Activated T-cell treated with anti-CD3 and anti-CD28 coated beads for 1 hour (primary cell): ENCODE data around the gene CFP.
A peak's percentile ranks its signal among the peaks of the same experiment; 100 is the strongest.
"Not testable (repeated sequence)": the region's sequence is repeated elsewhere in the genome, so short reads cannot be mapped to it uniquely, and the experiment has no call there.

Source experiments
- DNase-seq: peaks from one replicate; pipeline ENCODE4 v3.0.0-alpha.2; 2020; ENCODE audit warnings: low read depth

Gene CFP

DNA sequence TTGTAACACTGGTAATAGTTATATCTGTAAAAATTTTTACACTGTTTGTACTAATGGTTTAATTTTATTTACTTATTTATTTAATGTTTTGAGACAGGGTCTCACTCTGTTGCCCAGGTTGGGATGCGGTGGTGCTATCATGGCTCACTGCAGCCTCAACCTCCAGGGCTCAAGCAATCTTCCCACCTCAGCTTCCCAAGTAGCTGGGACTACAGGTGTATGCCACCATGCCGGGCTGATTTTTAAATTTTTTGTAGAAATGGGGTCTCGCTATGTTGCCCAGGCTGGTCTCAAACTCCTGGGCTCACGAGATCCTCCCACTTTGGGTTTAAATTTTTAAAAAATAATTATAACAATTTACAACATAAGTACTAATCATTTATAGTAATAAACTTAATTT, 26.6 kb downstream of the CFP start:
- not testable (repeated sequence) for DNase-seq

- no peak for DNase-seq
These were observed 32.5 kb downstream of the CFP start for GRCh38 chrX:47597222-47597621.

GRCh38 chrX:47596256-47596655, 33.5 kb downstream of the CFP start:
- DNase-seq = no peak

- no peak for DNase-seq
These were observed 33.9 kb downstream of the CFP start for GRCh38 chrX:47595716-47596251.

DNA sequence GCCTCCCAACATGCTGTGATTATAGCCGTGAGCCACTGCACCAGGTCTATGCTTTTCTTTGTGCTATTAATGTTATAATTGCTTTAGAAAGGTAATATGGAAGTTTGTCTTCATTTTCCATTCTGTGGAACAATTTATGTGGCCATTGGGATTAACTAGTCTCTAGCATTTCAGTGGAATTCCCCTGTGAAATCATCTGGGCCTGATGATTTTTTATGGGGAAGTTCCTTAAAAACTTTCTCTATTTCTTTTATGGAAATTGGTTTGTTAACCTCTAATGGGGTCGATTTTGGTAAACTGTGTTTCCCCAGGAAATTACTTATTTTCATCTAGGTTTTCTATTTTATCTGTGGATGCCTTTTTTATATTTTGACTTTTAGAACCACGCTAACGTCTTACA, 36.2 kb downstream of the CFP start:
- DNase-seq = no peak

DNA sequence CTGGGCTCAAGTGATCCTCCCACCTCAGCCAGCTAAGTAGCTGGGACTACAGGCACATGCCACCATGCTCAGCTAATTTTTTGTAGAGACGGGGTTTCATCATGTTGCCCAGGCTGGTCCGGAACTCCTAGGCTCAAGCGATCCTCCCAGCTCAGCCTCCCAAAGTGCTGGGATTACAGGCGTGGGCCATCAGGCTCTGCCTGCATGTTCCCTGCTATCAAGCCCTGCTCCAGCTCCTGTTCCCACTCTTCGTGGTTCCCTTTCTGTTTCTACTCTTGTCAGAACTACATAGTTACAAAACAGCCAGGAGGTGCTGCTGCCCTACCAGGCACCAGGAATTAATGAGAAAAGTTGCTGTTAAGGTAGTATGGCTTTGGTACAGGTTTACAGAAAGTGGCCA, 38.7 kb downstream of the CFP start:
- DNase-seq = no peak

GRCh38 chrX:47587906-47588735, 41.6 kb downstream of the CFP start:
- no peak for DNase-seq

DNA sequence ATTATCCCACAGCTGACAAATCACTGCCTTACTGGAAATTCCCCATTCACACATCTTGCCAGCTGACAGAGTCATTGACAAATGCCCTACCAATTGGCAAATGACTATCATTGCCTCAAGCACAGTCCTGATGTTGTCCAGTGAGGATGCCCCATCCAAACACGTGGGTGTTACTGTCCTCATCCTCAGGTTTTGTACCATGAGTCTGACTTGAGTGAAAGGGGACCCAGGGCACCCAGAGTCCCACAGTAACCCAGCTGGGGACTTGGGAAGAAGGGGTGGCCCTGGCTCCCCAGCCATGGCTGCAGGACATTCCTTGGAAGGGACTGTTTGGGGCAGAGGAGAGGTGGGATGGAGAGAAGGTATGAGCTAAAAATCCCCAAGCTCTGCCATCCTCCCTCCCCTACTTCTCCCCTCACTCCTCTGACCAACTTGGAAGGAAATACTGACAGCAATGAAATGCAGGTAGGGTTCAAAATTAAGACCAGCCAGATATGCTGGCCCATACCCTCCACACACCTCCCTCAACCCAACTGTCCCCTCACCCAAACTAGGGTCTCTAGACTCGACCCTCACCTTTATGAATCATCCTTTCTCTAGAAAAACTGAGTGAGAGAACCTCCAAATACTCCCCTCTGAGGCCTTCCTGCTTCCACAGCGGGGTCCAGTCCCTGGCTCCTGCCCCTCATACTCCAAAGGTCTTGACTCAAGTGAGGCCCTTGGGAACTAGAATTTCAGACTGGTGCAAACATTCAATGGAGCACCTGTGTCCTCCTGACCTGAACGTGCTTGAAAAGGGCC, 42.4 kb downstream of the CFP start:
- DNase-seq = no peak

DNA sequence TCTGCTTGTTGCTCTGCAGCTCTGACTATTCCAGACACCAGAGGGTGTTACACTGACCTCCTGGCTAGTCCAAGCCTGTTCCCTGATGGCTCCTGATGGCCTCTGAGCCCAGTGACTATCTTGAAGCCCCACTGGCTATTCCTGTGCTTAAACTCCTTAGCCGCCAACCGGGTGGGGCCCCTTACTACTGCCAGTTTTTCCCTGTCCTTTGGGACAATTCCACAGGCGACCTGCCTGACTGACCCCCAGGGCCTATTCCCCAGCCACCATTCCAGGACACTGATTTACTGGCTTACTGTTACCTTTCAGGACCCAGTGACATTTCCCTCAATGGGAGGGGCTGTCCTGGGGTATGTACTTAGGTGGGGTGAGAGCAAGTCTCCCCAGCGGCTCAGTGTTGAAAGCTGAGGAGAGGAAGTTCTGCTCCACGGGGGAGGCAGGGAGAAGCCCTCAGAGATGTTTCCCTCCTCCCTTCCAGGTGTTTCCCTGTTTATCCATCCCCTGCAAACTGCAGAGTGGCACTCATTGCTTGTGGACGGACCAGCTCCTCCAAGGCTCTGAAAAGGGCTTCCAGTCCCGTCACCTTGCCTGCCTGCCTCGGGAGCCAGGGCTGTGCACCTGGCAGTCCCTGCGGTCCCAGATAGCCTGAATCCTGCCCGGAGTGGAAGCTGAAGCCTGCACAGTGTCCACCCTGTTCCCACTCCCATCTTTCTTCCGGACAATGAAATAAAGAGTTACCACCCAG, 43.5 kb downstream of the CFP start:
- DNase-seq = no peak

DNA sequence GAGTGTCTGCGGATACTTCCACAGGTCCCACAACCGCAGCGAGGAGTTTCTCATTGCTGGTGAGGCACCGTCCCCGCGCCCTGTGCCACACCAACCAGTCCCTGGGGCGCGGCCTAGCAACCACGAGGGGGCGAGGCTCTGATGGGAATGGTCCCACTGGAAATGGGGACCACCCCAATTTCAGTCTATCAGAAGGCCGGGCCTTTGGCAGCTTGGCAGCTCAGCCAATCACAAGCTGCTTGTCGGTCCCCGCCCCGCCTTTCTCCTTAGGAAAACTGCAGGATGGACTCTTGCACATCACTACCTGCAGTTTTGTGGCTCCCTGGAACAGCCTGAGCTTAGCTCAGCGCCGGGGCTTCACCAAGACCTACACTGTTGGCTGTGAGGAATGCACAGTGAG, 44.5 kb downstream of the CFP start:
- DNase-seq = no peak

GRCh38 chrX:47584714-47585113, 45.0 kb downstream of the CFP start:
- DNase-seq = no peak

DNA sequence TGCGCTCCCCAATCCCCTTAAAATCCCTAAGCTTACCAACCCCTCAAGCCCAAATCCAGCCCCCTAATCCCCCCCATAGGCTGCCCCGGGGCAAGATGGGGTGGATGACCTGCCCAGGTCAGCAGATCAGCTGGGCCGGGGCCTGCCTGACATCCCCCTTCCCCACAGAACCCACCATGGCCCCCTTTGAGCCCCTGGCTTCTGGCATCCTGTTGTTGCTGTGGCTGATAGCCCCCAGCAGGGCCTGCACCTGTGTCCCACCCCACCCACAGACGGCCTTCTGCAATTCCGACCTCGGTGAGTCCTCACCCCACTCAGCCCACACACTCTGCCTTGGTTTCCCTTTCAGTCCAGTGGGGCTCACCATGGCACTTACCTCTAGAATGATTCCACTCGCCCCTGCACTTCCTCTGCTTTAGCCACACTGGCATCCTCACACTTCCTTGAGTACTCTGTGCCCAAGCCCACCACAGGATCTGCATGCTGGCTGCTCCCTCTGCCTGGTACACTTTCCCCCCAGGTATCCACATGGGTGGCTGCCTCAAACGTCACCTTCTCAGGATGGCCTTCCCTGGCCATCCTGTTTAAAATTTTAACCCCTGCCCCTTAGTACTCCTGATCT, 46.4 kb downstream of the CFP start:
- DNase-seq = no peak

- peak; percentile 69 for DNase-seq
These were observed 47.7 kb downstream of the CFP start, which contains the start of gene TIMP1 for GRCh38 chrX:47581731-47582647. TSS of gene TIMP1 (plus strand) at chrX:47582436. CDS start at chrX:47583416, 980 bp downstream.

DNA sequence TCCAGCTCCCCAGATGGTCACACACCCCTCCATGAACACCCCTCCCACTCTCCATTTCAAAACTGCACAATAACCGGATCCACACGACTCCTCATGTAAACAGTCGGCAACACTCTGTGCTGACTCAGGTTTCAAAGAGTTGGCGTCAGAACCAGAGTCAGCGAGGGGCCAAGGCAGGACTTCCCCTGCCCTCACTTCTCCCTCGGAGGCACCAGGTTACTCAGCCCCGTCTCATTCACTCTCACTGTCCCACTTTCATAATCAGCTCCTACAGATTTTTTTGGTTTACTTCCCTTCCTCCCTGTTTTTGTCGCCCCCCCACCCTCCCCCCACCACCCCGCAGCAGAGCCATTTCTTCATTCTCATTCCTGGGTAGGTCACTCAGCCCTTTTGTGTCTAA, 50.2 kb downstream of the CFP start:
- no peak for DNase-seq

GRCh38 chrX:47578692-47579091, 51.0 kb downstream of the CFP start:
- no peak for DNase-seq

DNA sequence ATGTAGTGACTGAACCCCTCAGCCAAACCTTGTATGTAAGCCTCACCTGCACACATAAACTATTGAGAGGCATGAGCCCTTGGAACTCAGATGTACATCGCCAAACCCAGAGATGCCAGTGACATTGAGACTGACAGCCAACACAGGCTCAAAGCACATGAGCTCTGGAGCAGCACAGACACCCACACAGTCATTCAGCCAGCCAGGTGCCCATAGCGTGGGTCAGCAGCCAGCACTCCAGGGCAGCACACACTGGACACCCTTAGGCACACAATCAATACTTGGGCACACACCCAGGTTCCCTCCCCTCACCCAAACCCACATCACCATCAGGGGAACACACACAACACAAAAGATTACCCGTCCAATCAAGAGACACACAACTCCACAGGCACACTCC, 51.8 kb downstream of the CFP start:
- DNase-seq = no peak

DNA sequence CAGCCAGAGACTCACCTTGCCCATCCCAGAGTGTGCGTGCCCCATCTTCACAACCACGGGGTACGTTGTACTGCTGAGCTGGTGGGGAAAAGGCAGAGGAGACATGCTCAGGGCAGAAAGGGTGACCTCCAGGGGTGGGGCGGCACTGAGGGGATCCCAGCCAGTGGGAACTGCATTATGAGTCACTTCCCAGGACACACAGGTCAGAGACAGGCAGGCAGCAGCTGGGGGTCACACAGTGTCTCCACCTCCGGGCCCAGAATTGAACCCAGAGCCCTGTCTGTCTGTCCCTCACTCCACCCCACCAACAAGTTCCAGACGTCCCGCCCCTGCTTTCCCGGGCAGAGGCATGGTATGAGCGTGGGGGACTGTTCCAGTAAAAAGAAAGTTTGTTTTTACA, 52.3 kb downstream of the CFP start:
- no peak for DNase-seq

- no peak for DNase-seq
These were observed 53.5 kb downstream of the CFP start for GRCh38 chrX:47576021-47576898.

DNA sequence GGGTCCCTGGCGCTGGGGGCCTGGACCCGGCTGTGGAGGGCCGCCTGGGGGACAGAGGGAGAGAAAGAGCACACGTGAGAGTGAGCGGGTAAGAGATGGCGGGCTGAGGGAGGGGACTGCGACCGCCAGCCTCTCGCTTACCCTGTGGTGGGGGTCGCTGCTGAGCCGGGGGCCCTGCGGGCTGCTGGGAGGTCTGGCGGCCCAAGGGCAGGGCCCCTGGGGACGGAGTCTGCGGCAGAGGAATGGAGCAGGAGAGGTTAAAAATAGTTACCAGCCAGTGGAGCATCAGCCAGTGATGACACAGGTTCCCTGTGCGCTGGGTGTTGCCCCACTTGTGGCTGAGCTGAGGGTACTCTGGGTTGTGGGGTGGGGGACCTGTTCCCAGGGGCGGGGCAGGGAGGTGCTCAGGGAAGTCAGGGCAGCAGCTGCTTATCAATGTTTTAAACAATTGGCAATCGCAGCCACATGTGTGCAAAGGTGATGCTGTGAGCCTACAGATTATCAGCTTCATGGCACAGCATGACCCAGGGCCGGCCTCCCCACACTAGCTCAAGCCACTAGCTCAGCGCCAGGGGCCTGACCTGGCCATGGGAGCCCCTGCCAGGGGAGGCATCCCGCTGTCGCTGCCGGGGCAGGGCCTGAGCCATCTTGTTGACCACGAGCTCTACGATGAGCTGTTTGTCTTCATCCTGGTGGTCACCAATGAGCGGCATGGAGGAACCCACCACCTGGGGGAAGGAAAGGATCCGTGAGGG, 55.0 kb downstream of the CFP start:
- no peak for DNase-seq
